SK-N-SH treated with all-trans-retinoic acid at 6 μM for 48 hours (cell line): ENCODE measurements around the gene CHEK2.
"Not testable (repeated sequence)": the region's sequence is repeated elsewhere in the genome, so short reads cannot be mapped to it uniquely, and the experiment has no call there.

Source experiments
- ATAC-seq: fragments of 200-7000 bp; cut with Tn5 transposase; 3 replicates; pipeline ENCODE4 v1.9.1; 2020; ENCODE audit warnings: mild to moderate bottlenecking, moderate library complexity
- ARNTL ChIP-seq: fragments of 450-650 bp; formaldehyde crosslinking; IDR thresholded peaks from 2 replicates; pipeline ENCODE4 v1.5.0; 2020; ENCODE audit warnings: low read depth, mild to moderate bottlenecking, moderate library complexity, borderline replicate concordance
- BACH2 ChIP-seq: fragments of 250-450 bp; sonication (Bioruptor Pico); IDR thresholded peaks from 2 replicates; pipeline ENCODE4 v1.9.0; 2021; ENCODE audit warnings: mild to moderate bottlenecking, borderline replicate concordance
- CSDC2 ChIP-seq: fragments of 250-450 bp; sonication (Bioruptor Pico); IDR thresholded peaks from 2 replicates; pipeline ENCODE4 v1.5.0; 2020; ENCODE audit warnings: mild to moderate bottlenecking, moderate library complexity
- ESRRG ChIP-seq: fragments of 250-450 bp; sonication (Bioruptor Pico); IDR thresholded peaks from 2 replicates; pipeline ENCODE4 v1.6.1; 2021; ENCODE audit warnings: mild to moderate bottlenecking
- GLIS3 ChIP-seq: fragments of 250-450 bp; sonication (Bioruptor Pico); IDR thresholded peaks from 2 replicates; pipeline ENCODE4 v1.5.0; 2020; ENCODE audit warnings: mild to moderate bottlenecking, moderate library complexity
- PATZ1 ChIP-seq: fragments of 250-450 bp; sonication (Bioruptor Pico); IDR thresholded peaks from 2 replicates; pipeline ENCODE4 v1.8.0; 2020; ENCODE audit warnings: mild to moderate bottlenecking, moderate library complexity, borderline replicate concordance
- POU6F1 ChIP-seq: fragments of 250-450 bp; sonication (Bioruptor Pico); IDR thresholded peaks from 2 replicates; pipeline ENCODE4 v1.8.0; 2021; ENCODE audit warnings: low read depth, mild to moderate bottlenecking, moderate library complexity, borderline replicate concordance
- RARB ChIP-seq: fragments of 250-450 bp; sonication (Bioruptor Pico); IDR thresholded peaks from 2 replicates; pipeline ENCODE4 v1.8.0; 2021; ENCODE audit warnings: mild to moderate bottlenecking, moderate library complexity
- SNAI2 ChIP-seq: fragments of 250-450 bp; sonication (Bioruptor Pico); IDR thresholded peaks from 2 replicates; pipeline ENCODE4 v1.5.0; 2020; ENCODE audit warnings: mild to moderate bottlenecking, moderate library complexity
- TCF4 ChIP-seq: fragments of 250-450 bp; sonication (Bioruptor Pico); IDR thresholded peaks from 2 replicates; pipeline ENCODE4 v1.8.0; 2021; ENCODE audit warnings: mild to moderate bottlenecking, moderate library complexity, borderline replicate concordance
- TOX ChIP-seq: fragments of 250-450 bp; sonication (Bioruptor Pico); IDR thresholded peaks from 2 replicates; pipeline ENCODE4 v1.8.0; 2021; ENCODE audit warnings: mild to moderate bottlenecking, moderate library complexity, borderline replicate concordance
- TSHZ2 ChIP-seq: fragments of 250-450 bp; sonication (Bioruptor Pico); IDR thresholded peaks from 2 replicates; pipeline ENCODE4 v1.5.0; 2020; ENCODE audit warnings: mild to moderate bottlenecking, moderate library complexity
- ZC3H10 ChIP-seq: fragments of 250-450 bp; sonication (Bioruptor Pico); IDR thresholded peaks from 2 replicates; pipeline ENCODE4 v1.5.1; 2021; ENCODE audit warnings: mild to moderate bottlenecking, moderate library complexity
- ZFP3 ChIP-seq: fragments of 250-450 bp; sonication (Bioruptor Pico); IDR thresholded peaks from 2 replicates; pipeline ENCODE4 v1.5.0; 2020; ENCODE audit warnings: mild to moderate bottlenecking, moderate library complexity
- ZNF565 ChIP-seq: fragments of 450-650 bp; formaldehyde crosslinking; conservative IDR thresholded peaks from 2 replicates; pipeline ENCODE4 v1.5.0; 2020; ENCODE audit warnings: low read depth, mild to moderate bottlenecking, moderate library complexity
- ZNF70 ChIP-seq: fragments of 450-650 bp; formaldehyde crosslinking; IDR thresholded peaks from 2 replicates; pipeline ENCODE4 v1.5.0; 2020; ENCODE audit warnings: mild to moderate bottlenecking, moderate library complexity
- ZNF8 ChIP-seq: fragments of 450-650 bp; formaldehyde crosslinking; IDR thresholded peaks from 2 replicates; pipeline ENCODE4 v1.5.0; 2020; ENCODE audit warnings: mild to moderate bottlenecking, moderate library complexity
- TF ChIP-seq, protein P1 (sequence below): fragments of 250-450 bp; sonication (Bioruptor Pico); IDR thresholded peaks from 2 replicates; pipeline ENCODE4 v1.5.1; 2021; ENCODE audit warnings: mild to moderate bottlenecking, moderate library complexity

Gene CHEK2

DNA sequence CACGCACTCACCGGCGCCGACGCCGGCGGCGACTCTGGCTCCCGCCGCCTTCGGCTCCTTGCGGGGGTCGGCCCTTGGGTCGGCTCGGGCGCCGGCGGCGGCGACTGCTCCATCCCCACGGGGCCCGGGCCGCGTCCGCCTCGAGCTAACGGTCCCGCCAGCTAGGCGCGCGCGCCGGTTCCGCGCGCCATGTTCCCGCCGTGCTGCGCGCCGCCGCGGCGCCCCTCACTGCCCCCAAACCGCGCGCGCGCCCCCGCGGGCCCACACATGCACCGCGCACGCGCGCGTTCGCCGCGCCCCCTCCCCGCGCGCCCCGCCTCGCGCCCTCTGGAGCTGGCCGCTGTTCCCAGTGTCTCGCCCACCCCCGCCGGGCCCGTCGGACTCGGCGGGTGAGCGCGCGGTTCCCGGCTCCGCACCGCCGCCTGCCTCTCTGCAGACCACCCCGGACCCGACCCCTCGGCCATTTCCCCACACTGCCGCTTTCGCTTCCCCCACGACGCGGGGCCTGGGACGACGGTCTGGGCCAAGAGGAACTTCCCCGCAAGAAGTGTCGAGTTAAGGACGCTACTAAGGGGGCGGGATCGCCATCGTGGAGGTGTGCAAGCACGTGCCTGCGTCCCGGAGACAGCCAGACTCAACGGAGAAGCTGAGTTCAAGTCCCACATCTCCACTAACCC, 61.9 kb downstream of the CHEK2 start, which contains the start of gene TTC28:
TTC28 (minus strand) TSS at position 230 of the 677 bp plus-strand sequence; CDS start at position 113, 117 bp downstream.
- peak; percentile 59; the same call in 1 of the 2 replicates for TF ChIP-seq TSHZ2
- TF ChIP-seq, all 23 proteins: peak for 1; not testable (repeated sequence) for 22
- not testable (repeated sequence) for ATAC-seq

DNA sequence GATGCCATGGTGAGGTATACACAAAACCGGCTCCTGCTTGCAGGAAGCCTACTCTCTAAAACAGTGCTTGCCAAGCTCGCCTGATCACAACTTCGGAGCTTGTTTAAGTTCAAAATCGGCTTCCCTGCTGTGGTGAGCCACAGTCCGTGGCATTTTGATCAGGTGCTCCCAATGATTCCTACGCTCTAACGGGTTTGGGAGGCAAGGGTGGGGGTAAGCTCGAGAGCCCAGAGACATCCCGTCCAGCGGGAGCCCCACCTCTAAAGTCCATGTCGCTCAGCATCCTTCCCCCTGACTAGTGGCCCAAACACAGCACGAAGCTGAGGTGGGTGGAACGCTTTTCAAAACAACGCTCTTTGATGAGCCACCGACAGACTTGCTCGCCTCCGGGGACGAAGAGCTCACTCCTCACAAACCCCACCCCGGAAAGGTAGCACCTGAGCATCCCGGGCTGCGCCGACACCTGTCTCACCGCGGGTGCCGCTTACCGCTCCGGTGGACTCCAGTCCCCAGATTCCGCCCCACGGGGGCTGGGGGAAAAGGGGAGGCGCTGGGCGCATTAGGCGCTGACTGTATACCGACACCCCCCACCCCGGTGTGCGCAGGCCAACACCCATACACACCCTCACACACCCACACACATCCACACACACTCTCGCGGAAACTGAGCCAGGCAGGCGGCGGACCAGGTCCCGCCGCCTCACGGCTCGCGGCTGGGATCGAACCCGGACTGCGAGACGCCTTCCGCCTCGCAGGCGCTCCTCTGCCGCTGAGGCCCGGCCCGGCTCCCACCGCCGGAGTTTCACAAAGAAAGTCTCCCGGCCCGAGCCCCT, 62.6 kb downstream of the CHEK2 start:
- ATAC-seq = not testable (repeated sequence)

DNA sequence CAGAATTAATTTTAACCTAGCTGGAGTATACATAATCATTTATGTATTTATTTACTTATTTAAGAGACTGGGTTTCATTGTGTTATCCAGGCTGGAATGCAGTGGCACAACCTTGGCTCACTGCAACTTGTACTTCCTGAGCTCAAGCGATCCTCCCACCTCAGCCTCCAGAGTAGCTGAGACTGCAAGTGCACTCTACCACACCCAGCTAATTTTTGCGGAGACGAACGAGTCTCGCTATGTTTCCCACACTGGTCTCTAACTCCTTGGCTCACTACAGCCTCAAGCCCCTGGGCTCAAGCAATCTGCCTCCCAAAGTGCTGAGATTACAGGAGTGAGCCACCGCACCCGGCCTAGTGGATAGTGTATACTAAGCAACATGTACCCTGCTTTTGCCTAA, 63.5 kb downstream of the CHEK2 start:
- not testable (repeated sequence) for ATAC-seq

- peak; percentile 49 for ATAC-seq
Observed at GRCh38 chr22:28674121-28674563, 67.5 kb downstream of the CHEK2 start.

GRCh38 chr22:28670756-28671155, 70.9 kb downstream of the CHEK2 start:
- no peak for ATAC-seq
- TF ChIP-seq ZNF565 (CRISPR knock-in tag) = no peak
- TF ChIP-seq, protein P1, sequence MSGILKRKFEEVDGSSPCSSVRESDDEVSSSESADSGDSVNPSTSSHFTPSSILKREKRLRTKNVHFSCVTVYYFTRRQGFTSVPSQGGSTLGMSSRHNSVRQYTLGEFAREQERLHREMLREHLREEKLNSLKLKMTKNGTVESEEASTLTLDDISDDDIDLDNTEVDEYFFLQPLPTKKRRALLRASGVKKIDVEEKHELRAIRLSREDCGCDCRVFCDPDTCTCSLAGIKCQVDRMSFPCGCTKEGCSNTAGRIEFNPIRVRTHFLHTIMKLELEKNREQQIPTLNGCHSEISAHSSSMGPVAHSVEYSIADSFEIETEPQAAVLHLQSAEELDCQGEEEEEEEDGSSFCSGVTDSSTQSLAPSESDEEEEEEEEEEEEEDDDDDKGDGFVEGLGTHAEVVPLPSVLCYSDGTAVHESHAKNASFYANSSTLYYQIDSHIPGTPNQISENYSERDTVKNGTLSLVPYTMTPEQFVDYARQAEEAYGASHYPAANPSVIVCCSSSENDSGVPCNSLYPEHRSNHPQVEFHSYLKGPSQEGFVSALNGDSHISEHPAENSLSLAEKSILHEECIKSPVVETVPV = no peak
- no peak for TF ChIP-seq ARNTL (CRISPR knock-in tag)
- no peak for TF ChIP-seq SNAI2 (CRISPR knock-in tag)
- TF ChIP-seq TSHZ2 = no peak
- no peak for TF ChIP-seq POU6F1 (CRISPR knock-in tag)
- no peak for TF ChIP-seq TCF4 (CRISPR knock-in tag)
- no peak for TF ChIP-seq ZC3H10 (CRISPR knock-in tag)
- TF ChIP-seq ESRRG (CRISPR knock-in tag) = no peak
- no peak for TF ChIP-seq CSDC2
- no peak for TF ChIP-seq ZNF8
- TF ChIP-seq BACH2 (CRISPR knock-in tag) = no peak
- no peak for TF ChIP-seq ZFP3 (CRISPR knock-in tag)
- TF ChIP-seq ZNF70 (CRISPR knock-in tag) = no peak
- no peak for TF ChIP-seq GLIS3 (CRISPR knock-in tag)
- no peak for TF ChIP-seq RARB (CRISPR knock-in tag)
- no peak for TF ChIP-seq TOX (CRISPR knock-in tag)

More at GRCh38 chr22:28674121-28674563, 67.5 kb downstream of the CHEK2 start:
- TF ChIP-seq TOX (CRISPR knock-in tag) (no peak), ZFP3 (CRISPR knock-in tag) (no peak), ARNTL (CRISPR knock-in tag) (no peak), PATZ1 (CRISPR knock-in tag) (no peak), RARB (CRISPR knock-in tag) (no peak), ESRRG (CRISPR knock-in tag) (no peak), ZNF565 (CRISPR knock-in tag) (no peak), TCF4 (CRISPR knock-in tag) (no peak)
- TF ChIP-seq, all 23 proteins: peak for 0
